GM23248 (cell line): ENCODE data around the gene MKS1. TPM values are rescaled to one million over a fixed set of nuclear protein-coding genes. Genes with fewer than 3 reads are reported as not detected.

ENCODE experiments used
- DNase-seq: peaks from one replicate; pipeline ENCODE4 v3.0.0-alpha.2; 2015
- H2AFZ ChIP-seq: fragments of 200-600 bp; sonication (generic); 2 replicates; pipeline ENCODE4 v1.6.1; 2016; ENCODE audit warnings: antibody characterized with exemption
- H3F3A ChIP-seq: fragments of 200-600 bp; sonication (generic); 2 replicates; pipeline ENCODE4 v1.6.1; 2016; ENCODE audit warnings: mild to moderate bottlenecking, antibody characterized with exemption, mixed run types; ENCODE audit not compliant: insufficient read depth
- H3K27ac ChIP-seq: fragments of 200-600 bp; sonication (generic); 2 replicates; pipeline ENCODE4 v1.5.1; 2016; ENCODE audit warnings: mild to moderate bottlenecking
- H3K27me3 ChIP-seq: fragments of 200-600 bp; sonication (generic); replicated peaks from 2 replicates; pipeline ENCODE4 v1.6.1; 2016; ENCODE audit warnings: mild to moderate bottlenecking; ENCODE audit not compliant: insufficient read depth
- H3K36me3 ChIP-seq: fragments of 200-600 bp; sonication (generic); 2 replicates; pipeline ENCODE4 v1.6.1; 2016; ENCODE audit warnings: low read depth, mild to moderate bottlenecking
- H3K4me1 ChIP-seq: fragments of 200-600 bp; sonication (generic); 2 replicates; pipeline ENCODE4 v1.6.1; 2016; ENCODE audit warnings: mild to moderate bottlenecking; ENCODE audit not compliant: insufficient read depth
- H3K4me2 ChIP-seq: fragments of 200-600 bp; sonication (generic); one replicate; pipeline ENCODE4 v1.6.1; 2016; ENCODE audit warnings: mild to moderate bottlenecking; ENCODE audit not compliant: unreplicated experiment
- H3K4me3 ChIP-seq: fragments of 200-600 bp; sonication (generic); 2 replicates; pipeline ENCODE4 v1.5.1; 2016; ENCODE audit warnings: mild to moderate bottlenecking
- H3K79me2 ChIP-seq: fragments of 200-600 bp; sonication (generic); 2 replicates; pipeline ENCODE4 v1.6.1; 2016; ENCODE audit warnings: mild to moderate bottlenecking; ENCODE audit not compliant: insufficient read depth
- H3K9ac ChIP-seq: fragments of 200-600 bp; sonication (generic); 2 replicates; pipeline ENCODE4 v1.6.1; 2016; ENCODE audit warnings: mild to moderate bottlenecking
- H3K9me2 ChIP-seq: fragments of 200-600 bp; sonication (generic); 2 replicates; pipeline ENCODE4 v1.6.1; 2016; ENCODE audit warnings: mixed run types, mild to moderate bottlenecking, moderate library complexity; ENCODE audit not compliant: insufficient read depth
- H3K9me3 ChIP-seq: fragments of 200-600 bp; sonication (generic); one replicate; pipeline ENCODE4 v1.6.1; 2017; ENCODE audit warnings: low read depth
- H4K20me1 ChIP-seq: fragments of 200-600 bp; sonication (generic); 2 replicates; pipeline ENCODE4 v1.6.0; 2016; ENCODE audit not compliant: insufficient read depth
- EZH2 ChIP-seq: fragments of 200-600 bp; sonication (generic); IDR thresholded peaks from 2 replicates; pipeline ENCODE4 v1.6.1; 2018; ENCODE audit warnings: antibody characterized with exemption, mild to moderate bottlenecking; ENCODE audit not compliant: insufficient read depth, poor library complexity, severe bottlenecking
- EZH2phosphoT487 ChIP-seq: fragments of 200-600 bp; sonication (generic); IDR thresholded peaks from 2 replicates; pipeline ENCODE4 v1.6.1; 2018; ENCODE audit warnings: antibody characterized with exemption, moderate library complexity, mild to moderate bottlenecking, low read depth; ENCODE audit not compliant: insufficient read depth
- WGBS, 2 experiments: methylation state at CpG; one replicate each; pipeline ENCODE4 v1.1.6; 2015 to 2017; ENCODE audit warnings: low lambda C conversion rate in 2 of 2, low coverage in 1 of 2; ENCODE audit errors: missing lambda C conversion rate in 2 of 2; 5-methylcytosine and 5-hydroxymethylcytosine counted together
- in situ Hi-C: fragments of 300-500 bp; cut with MboI; formaldehyde crosslinking; loops from 2 replicates; pipeline ENCODE4 v1.15.0; 2020
- polyA plus RNA-seq: library from polyadenylated mRNA; unstranded; fragments of >200 nt; fragmentation: Nextera tagmentation; extraction: Ambion mirVana; gene quantifications from 2 replicates; pipeline ENCODE4 v1.2.1, GENCODE V29; 2016
- total RNA-seq: library from RNA; depleted of rRNA; stranded (reverse); fragments of >200 nt; shearing (Covaris generic); gene quantifications from 2 replicates; pipeline ENCODE4 v1.2.3, GENCODE V29; 2014; rRNA removed

MKS1 gene
- total and polyA plus RNA-seq, 2 experiments from 2014 or later: 14.1 to 15.3 TPM

DNA sequence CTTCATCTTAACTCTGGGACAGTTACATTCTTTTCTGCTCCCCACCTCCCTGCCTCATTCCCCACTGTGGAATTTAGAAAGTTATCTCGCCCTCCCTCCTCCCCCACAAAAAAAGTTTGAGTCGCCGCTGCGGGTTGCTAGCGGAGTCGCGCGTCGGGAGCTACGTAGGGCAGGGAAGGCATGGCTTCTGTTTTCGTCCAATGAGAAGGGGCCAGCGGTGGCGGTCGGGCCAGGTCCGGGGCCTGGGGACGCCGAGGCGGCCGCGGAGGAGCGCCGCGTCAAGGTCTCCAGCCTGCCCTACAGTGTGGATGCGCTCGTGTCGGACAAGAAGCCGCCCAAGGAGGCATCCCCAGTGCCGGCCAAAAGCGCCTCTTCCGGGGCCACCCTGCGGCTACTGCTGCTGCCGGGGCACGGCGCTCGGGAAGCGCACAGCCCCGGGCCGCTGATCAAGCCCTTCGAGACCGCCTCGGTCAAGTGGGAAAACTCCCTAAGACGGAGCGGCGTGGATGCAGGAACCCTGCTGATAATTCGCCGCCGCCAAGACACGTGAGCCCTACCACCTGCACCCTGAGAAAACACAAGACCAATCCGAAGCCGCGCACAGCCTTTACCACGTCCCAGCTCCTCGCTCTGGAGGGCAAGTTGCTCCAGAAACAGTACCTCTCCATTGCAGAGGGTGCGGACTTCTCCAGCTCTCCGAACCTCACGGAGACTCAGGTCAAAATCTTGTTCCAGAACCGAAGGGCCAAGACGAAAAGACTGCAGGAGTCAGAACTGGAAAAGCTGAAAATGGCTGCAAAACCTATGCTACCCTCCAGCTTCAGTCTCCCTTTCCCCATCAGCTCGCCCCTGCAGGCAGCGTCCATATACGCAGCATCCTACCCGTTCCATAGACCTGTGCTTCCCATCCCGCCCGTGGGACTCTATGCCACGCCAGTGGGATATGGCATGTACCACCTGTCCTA, 61.9 kb downstream of the MKS1 start:
- WGBS, 2 experiments: 5 to 7% methylated on average over 62 to 63 of the region's 65 CpGs
- no peak for TF ChIP-seq EZH2
- TF ChIP-seq EZH2phosphoT487: no peak
- peak overlapping the region; percentile 54 for H2AFZ ChIP-seq
- DNase-seq: peak; percentile 26
- peak overlapping the region; percentile 21 for H3K4me3 ChIP-seq
- no peak overlapping the region for H3K27ac ChIP-seq
- no peaks in the 10 kb centered on the region for H4K20me1 ChIP-seq
- no peaks in the 10 kb centered on the region for H3F3A ChIP-seq
- H3K4me2 ChIP-seq: peak overlapping the region; percentile 24
- peaks cover 37% of the 10 kb centered on the region for H3K27me3 ChIP-seq
- H3K36me3 ChIP-seq: no peaks in the 10 kb centered on the region
- no peak overlapping the region for H3K9ac ChIP-seq
- in situ Hi-C loops: no loop called here
- H3K9me3 ChIP-seq: no peaks in the 10 kb centered on the region
- H3K4me1 ChIP-seq: no peaks in the 10 kb centered on the region
- H3K79me2 ChIP-seq: no peaks in the 10 kb centered on the region
- H3K9me2 ChIP-seq: no peaks in the 10 kb centered on the region

Other genes starting within 250 kb of the MKS1 start
- 45.5 and 51.9 TPM in 2 replicates for gene VEZF1, start 231.0 kb downstream of the MKS1 start, total RNA-seq
- gene VEZF1, start 231.0 kb downstream of the MKS1 start, polyA plus RNA-seq: 30.5 and 32.2 TPM in 2 replicates
- 204 and 228 TPM in 2 replicates for gene SRSF1, start 212.0 kb downstream of the MKS1 start, total RNA-seq
- 125 and 130 TPM in 2 replicates for gene SRSF1, start 212.0 kb downstream of the MKS1 start, polyA plus RNA-seq
- gene DYNLL2, start 135.8 kb downstream of the MKS1 start, total RNA-seq: 9.9 and 11.3 TPM in 2 replicates
- 1.0 and 1.5 TPM in 2 replicates for gene DYNLL2, start 135.8 kb downstream of the MKS1 start, polyA plus RNA-seq
- gene OR4D1, start 70.9 kb downstream of the MKS1 start, total RNA-seq: not detected in 2 replicates
- gene OR4D1, start 70.9 kb downstream of the MKS1 start, polyA plus RNA-seq: not detected in 2 replicates
- gene OR4D2, start 52.3 kb downstream of the MKS1 start, total RNA-seq: not detected in 2 replicates
- gene OR4D2, start 52.3 kb downstream of the MKS1 start, polyA plus RNA-seq: not detected in 2 replicates
- not detected in 2 replicates for gene EPX, start 26.5 kb downstream of the MKS1 start, total RNA-seq
- gene EPX, start 26.5 kb downstream of the MKS1 start, polyA plus RNA-seq: not detected in 2 replicates
- gene LPO, start 19.3 kb upstream of the MKS1 start, total RNA-seq: not detected in 2 replicates
- gene LPO, start 19.3 kb upstream of the MKS1 start, polyA plus RNA-seq: 0.11 TPM in 1 of 2 replicates, not detected in the other
- 0.38 TPM in 1 of 2 replicates, not detected in the other for gene MPO, start 61.7 kb upstream of the MKS1 start, total RNA-seq
- not detected in 2 replicates for gene MPO, start 61.7 kb upstream of the MKS1 start, polyA plus RNA-seq
- under 0.01 and 0.76 TPM in 2 replicates for gene TSPOAP1, start 109.5 kb upstream of the MKS1 start, total RNA-seq
- 0.63 and 1.0 TPM in 2 replicates for gene TSPOAP1, start 109.5 kb upstream of the MKS1 start, polyA plus RNA-seq
- gene SUPT4H1, start 132.9 kb upstream of the MKS1 start, total RNA-seq: 48.7 and 57.1 TPM in 2 replicates
- 88.7 and 92.1 TPM in 2 replicates for gene SUPT4H1, start 132.9 kb upstream of the MKS1 start, polyA plus RNA-seq
- under 0.01 TPM in 1 of 2 replicates, not detected in the other for gene RNF43, start 198.3 kb upstream of the MKS1 start, total RNA-seq
- gene RNF43, start 198.3 kb upstream of the MKS1 start, polyA plus RNA-seq: 0.23 TPM in 1 of 2 replicates, not detected in the other